Measurements from ENCODE around the gene EI24.
"Not testable (repeated sequence)": the region's sequence is repeated elsewhere in the genome, so short reads cannot be mapped to it uniquely, and the experiment has no call there.

Gene EI24

DNA sequence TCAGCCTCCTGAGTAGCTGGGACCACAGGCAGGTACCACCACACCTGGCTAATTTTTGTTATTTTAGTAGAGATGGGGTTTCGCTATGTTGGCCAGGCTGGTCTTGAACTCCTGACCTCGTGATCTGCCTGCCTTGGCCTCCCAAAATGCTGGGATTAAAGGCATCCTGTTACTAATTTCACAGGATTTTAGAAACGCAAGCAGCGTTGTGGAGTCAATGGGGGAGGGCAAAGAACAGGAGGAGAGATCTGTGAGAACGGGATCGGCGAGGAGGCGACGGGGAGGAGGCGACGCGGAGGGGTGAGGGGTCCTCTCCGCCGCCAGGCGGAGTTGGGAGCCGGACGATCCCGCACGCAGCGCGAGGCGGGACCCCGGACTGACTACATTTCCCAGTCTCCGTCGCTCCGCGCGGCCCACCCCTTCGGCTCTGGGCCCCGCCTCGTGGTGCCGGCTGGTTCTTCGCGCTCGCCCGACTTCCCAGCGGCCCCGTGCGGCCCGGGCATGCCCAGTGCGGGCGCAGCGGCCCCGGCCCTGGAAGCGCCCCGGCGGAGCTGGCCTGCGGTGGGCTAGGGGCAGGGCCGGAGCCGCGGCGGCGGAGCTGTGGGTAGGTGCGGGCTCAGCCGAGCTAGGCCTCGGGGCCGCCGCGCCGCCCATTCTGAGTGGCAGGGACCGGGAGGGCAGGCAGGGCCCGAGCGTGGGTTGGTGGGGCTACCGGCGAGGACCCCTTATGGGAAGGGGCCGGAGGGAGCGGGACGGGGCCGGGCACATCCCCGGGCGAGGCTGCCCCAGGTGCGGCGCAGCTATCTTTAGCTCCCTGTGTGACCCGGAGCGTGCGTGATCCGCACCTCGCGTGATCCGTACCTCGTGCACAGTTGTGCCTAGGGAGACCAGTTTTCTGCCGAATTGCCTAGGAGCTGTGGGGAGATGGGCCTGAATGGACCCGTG, at the start of gene EI24:
EI24 (plus strand) TSS at position 508 of the 945 bp plus-strand sequence. CDS start 3,051 bp downstream, outside the sequence.
- Mint-ChIP-seq H3K27ac (peak within 1 kb of the TSS; percentile 95), H3K9me3 (ENCODE audit: low read depth) (no peaks in the 10 kb centered on the region), H3K4me1 (ENCODE audit: low read depth) (peaks cover 38% of the 10 kb centered on the region), H3K27me3 (no peaks in the 10 kb centered on the region), H3K36me3 (peaks cover 5% of the 10 kb centered on the region), H3K4me3 (peak within 1 kb of the TSS; percentile 92)

DNA sequence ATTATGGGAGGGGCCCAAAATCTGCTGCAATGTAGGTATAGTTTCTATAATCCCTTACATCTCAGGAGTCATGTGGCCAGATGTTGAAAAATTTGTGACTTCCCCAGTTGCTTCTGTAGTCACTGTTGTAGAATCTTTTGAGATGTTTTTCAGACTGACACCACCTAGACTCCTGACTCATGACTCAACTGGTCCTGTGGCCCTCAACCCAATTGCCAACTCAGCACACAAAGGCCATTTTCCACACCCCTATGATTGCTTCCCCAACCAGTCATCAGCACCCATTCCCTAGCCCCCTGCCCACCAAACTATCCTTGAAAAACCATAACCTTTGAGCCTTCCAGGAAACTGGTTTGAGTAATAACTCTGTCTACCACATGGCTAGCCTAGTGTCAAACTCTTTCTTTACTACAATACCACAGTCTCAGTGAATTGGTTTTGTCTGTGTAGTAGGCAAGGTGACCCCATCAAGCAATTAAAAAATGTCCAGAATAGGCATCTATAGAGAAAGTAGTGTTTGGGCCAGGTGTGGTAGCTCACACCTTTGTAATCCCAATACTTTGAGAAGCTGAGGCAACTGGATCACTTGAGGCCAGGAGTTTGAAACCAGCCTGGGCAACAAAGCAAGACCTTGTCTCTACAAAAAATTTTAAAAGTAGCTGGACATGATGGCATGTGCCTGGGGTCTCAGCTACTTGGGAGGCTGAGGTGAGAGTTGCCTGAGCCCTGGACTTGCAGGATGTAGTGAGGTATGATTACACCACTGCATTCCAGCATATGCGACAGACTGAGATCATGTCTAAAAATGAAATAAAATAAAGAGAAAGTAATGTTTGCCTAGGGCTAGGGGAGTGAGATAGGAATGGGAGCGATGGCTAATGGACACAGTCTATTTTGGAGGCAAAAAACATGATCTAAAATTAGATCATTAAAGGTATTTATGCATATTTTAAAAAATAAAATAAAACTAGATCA, 49.1 kb upstream of the EI24 start:
- Mint-ChIP-seq H3K27ac (no peak overlapping the region), H3K36me3 (no peaks in the 10 kb centered on the region), H3K27me3 (no peaks in the 10 kb centered on the region), H3K4me3 (no peak overlapping the region), H3K9me3 (ENCODE audit: low read depth) (peaks cover under 1% of the 10 kb centered on the region), H3K4me1 (ENCODE audit: low read depth) (peaks cover 16% of the 10 kb centered on the region)

DNA sequence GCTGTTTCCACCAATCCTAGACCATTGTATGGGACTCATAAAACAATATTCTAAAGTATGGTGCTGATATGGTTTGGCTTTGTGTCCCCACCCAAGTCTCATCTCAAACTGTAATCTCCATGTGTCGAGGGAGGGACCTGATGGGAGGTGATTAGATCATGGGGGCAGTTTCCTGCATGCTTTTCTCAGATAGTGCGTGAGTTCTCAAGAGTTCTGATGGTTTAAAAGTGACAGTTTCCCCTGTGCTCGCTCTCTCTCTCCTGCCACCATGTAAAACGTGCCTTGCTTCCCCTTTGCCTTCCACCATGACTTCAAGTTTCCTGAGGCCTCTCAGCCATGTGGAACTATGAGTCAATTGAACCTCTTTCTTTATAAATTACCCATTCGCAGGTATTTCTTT, 44.0 kb upstream of the EI24 start:
- H3K9me3 Mint-ChIP-seq (ENCODE audit: low read depth), result peaks cover 5% of the 10 kb centered on the region
- H3K27ac Mint-ChIP-seq, result no peak overlapping the region
- no peak overlapping the region for H3K4me3 Mint-ChIP-seq
- H3K36me3 Mint-ChIP-seq, result no peaks in the 10 kb centered on the region
- no peaks in the 10 kb centered on the region for H3K27me3 Mint-ChIP-seq
- no peaks in the 10 kb centered on the region for H3K4me1 Mint-ChIP-seq (ENCODE audit: low read depth)

DNA sequence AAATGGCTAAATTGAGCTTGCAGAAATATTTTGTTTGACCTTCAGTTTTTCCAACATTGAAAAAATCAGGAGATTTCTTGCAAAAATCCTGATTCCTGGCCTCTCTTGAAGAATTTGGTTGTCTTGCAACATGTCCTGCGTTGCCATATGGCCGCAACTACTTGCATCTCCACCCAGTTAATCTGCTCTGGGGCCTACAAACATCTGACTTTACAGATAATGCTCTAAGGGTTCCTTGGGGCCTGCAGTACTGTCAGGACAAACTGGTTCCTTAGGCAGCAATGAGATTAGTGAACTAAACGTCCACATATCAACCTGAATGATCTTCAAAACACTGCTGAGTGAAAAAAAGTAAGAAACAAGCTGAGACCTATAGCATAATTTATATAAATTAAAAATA, 36.6 kb upstream of the EI24 start:
- Mint-ChIP-seq H3K9me3 (ENCODE audit: low read depth) (no peaks in the 10 kb centered on the region), H3K27ac (no peak overlapping the region), H3K4me3 (no peak overlapping the region), H3K4me1 (ENCODE audit: low read depth) (no peaks in the 10 kb centered on the region), H3K36me3 (no peaks in the 10 kb centered on the region), H3K27me3 (peaks cover 3% of the 10 kb centered on the region)

DNA sequence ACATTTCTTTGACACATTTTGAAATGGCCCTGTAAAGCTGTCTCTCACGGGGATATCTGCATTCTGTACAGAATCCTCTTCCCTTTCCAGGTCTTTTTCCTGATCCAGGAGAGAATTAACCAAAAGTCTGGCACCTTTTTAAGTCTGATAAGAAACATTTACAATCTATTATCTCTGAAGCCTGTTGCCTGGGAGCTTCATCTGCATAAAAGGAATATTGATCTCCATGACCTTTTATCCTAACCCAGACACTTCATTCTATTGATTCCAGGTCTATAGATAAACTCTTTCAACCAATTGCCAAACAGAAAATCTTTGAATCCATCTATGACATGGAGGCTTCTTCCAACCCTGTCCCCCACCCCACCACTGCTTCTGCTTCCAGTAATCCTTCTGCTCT, 33.7 kb upstream of the EI24 start:
- Mint-ChIP-seq H3K9me3 (ENCODE audit: low read depth) (no peaks in the 10 kb centered on the region), H3K36me3 (no peaks in the 10 kb centered on the region), H3K27ac (no peak overlapping the region), H3K4me3 (no peak overlapping the region), H3K4me1 (ENCODE audit: low read depth) (no peaks in the 10 kb centered on the region), H3K27me3 (peaks cover 3% of the 10 kb centered on the region)

DNA sequence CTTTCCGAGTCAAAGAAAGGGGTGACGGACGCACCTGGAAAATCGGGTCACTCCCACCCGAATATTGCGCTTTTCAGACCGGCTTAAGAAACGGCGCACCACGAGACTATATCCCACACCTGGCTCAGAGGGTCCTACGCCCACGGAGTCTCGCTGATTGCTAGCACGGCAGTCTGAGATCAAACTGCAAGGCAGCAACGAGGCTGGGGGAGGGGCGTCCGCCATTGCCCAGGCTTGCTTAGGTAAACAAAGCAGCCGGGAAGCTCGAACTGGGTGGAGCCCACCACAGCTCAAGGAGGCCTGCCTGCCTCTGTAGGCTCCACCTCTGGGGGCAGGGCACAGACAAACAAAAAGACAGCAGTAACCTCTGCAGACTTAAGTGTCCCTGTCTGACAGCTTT, 32.4 kb upstream of the EI24 start:
- not testable (repeated sequence) for H3K4me3 Mint-ChIP-seq; H3K9me3 Mint-ChIP-seq (ENCODE audit: low read depth); H3K27me3 Mint-ChIP-seq

DNA sequence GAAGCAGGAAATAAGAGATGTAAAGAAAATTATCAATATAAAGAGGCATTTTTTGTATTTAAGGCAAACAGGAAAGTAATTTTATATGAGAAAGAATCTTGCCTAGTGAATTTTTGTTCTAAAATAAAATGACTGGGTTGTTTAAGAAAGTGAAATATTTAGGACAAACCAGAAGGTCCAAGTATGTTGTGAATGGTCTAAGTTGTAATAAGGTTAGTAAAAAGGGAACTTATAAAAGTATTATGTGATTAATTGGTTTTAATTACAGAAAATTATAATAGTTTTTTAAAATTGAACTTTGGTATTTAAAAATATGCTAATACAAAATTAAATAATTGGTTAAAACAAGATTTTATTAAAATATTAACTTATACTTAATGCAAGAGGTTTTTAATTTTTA, 26.6 kb upstream of the EI24 start:
- Mint-ChIP-seq H3K4me1 (ENCODE audit: low read depth) (no peaks in the 10 kb centered on the region), H3K9me3 (ENCODE audit: low read depth) (peaks cover 3% of the 10 kb centered on the region), H3K27ac (no peak overlapping the region), H3K36me3 (peaks cover 9% of the 10 kb centered on the region), H3K27me3 (no peaks in the 10 kb centered on the region), H3K4me3 (no peak overlapping the region)

More for the DNA sequence above, 32.4 kb upstream of the EI24 start:
- H3K27ac Mint-ChIP-seq; H3K4me1 Mint-ChIP-seq (ENCODE audit: low read depth); H3K36me3 Mint-ChIP-seq: not testable (repeated sequence)

DNA sequence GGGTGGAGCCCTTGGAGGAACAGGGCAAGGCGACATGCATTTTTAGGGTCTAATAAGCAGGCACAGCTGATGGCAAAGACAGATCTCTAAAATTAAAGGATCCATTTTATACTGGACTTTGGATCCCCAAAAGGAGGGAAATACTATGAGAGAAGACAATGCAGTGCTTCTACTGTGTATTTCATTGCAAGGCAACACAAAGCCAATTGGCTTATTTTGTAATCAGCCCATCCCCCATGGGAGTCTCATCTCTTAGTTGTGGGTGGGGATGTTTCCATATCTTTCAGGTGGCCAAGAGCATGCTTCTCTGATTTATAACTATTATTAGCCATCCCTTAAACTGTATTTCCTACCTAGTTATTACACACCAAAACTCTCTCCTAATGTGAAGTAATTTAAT, 18.5 kb upstream of the EI24 start:
- Mint-ChIP-seq H3K36me3 (peaks cover 29% of the 10 kb centered on the region), H3K27ac (no peak overlapping the region), H3K4me3 (no peak overlapping the region), H3K27me3 (no peaks in the 10 kb centered on the region), H3K4me1 (ENCODE audit: low read depth) (no peaks in the 10 kb centered on the region), H3K9me3 (ENCODE audit: low read depth) (peaks cover 22% of the 10 kb centered on the region)

DNA sequence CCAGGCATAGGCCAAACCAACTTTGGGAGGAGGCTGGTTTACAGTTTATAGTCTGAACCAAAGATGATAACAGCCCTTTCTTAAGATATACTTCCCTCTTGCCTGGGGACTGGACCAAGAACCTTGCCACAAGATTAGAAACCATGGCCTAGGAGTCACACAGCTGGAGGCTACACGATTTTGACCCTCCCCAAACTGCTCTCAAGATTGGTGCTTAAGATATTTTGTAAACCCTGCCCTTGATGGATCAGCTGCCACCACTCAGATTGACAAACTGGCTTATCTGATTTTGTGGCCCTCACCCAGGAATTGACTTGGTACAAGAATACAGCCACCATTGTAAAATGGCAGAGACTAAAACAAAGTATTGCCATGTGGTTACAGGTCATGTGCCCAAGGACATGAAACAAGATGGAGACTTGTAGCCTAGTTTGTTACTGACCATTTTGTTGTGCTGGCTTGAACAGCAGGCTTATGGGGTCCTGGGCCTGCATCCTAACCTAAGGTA, 17.4 kb upstream of the EI24 start:
- H3K4me3 Mint-ChIP-seq, result no peak overlapping the region
- H3K4me1 Mint-ChIP-seq (ENCODE audit: low read depth), result no peaks in the 10 kb centered on the region
- H3K9me3 Mint-ChIP-seq (ENCODE audit: low read depth), result peaks cover 22% of the 10 kb centered on the region
- H3K27me3 Mint-ChIP-seq, result no peaks in the 10 kb centered on the region
- peaks cover 27% of the 10 kb centered on the region for H3K36me3 Mint-ChIP-seq
- no peak overlapping the region for H3K27ac Mint-ChIP-seq

DNA sequence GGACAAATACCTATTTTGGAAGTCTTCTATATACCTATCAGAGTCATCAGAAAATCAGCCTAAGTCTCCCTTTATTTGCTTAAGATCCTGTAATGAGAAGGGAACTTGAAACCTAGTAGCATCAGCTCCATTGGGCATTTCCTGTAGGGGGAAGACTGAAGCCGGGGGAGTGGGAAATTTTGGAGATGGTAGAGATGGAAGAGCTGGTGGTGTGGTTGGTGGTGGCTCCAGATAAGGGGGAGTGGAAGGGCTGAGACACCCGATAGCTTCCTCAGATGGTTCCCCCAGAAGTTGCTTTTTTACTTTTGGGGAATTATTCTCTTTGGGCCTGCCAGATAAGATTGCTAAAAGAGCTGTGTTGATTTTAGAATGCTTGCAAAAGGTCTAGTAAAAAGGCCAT, 16.4 kb upstream of the EI24 start:
- H3K4me3 Mint-ChIP-seq, result no peak overlapping the region
- H3K9me3 Mint-ChIP-seq (ENCODE audit: low read depth), result peaks cover 22% of the 10 kb centered on the region
- peaks cover 27% of the 10 kb centered on the region for H3K36me3 Mint-ChIP-seq
- no peaks in the 10 kb centered on the region for H3K27me3 Mint-ChIP-seq
- H3K27ac Mint-ChIP-seq, result no peak overlapping the region
- H3K4me1 Mint-ChIP-seq (ENCODE audit: low read depth), result no peaks in the 10 kb centered on the region

DNA sequence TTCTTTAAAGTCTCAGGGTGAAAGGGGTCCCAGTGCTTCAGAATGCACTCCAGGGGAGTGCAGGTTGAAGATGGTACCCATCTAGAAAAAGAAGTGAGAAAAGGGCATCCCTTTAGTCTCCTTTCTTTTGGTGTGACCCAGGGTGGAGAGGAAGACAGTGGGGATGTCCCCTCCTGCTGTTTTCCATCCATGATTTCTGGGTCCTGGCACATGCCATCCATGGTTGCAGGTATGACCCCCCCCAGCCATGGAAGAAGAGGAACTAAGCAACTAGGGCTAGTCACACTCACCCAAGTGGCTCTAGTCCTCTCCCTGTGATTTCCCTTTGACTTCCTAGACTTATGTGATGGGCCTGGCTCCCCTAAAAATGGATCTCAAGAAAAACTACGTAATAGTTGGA, 15.9 kb upstream of the EI24 start:
- peaks cover 22% of the 10 kb centered on the region for H3K9me3 Mint-ChIP-seq (ENCODE audit: low read depth)
- no peak overlapping the region for H3K27ac Mint-ChIP-seq
- H3K4me1 Mint-ChIP-seq (ENCODE audit: low read depth), result no peaks in the 10 kb centered on the region
- no peak overlapping the region for H3K4me3 Mint-ChIP-seq
- H3K27me3 Mint-ChIP-seq, result no peaks in the 10 kb centered on the region
- peaks cover 27% of the 10 kb centered on the region for H3K36me3 Mint-ChIP-seq

DNA sequence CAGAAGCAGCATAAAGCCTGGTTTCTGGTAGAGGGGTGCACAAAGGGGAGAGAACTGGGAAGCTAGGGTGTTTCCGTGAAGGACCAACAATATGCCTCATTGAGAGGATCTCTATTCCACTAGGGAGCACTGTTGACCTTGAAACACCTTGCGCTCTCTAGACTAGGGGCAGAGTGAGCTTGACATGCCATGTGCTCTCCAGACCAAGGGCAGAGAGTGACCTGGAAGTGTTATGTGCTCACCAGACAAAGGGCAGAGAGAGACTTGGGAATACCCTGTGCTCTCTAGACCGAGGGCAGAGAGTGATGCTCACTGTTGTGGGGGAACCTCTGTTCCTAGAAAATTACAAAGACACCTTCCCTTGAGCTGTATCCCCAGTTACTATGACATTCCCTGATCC, 15.2 kb upstream of the EI24 start:
- Mint-ChIP-seq H3K9me3 (ENCODE audit: low read depth) (peaks cover 22% of the 10 kb centered on the region), H3K4me3 (no peak overlapping the region), H3K27me3 (no peaks in the 10 kb centered on the region), H3K36me3 (peaks cover 27% of the 10 kb centered on the region), H3K27ac (no peak overlapping the region), H3K4me1 (ENCODE audit: low read depth) (no peaks in the 10 kb centered on the region)

DNA sequence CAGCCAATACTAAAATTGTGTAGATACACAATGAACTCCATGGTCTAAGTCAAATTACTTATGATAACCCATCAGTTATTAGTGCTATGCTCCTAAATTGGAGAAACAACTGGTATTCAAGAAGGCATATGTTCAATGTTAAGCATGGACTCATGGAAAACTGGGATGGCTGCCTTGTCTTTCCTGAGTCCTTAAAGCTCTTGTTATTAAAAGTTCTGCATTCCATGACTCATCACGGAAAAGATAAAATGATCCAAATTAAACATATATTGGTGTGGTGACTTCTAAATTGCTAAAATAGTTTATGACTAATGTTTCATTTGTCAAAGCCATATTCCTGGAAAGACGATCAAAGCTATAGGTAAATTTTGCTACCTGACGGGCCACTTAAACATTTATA, 9.4 kb upstream of the EI24 start:
- Mint-ChIP-seq H3K27ac (no peak overlapping the region), H3K36me3 (peaks cover 4% of the 10 kb centered on the region), H3K27me3 (no peaks in the 10 kb centered on the region), H3K4me1 (ENCODE audit: low read depth) (no peaks in the 10 kb centered on the region), H3K4me3 (no peak overlapping the region), H3K9me3 (ENCODE audit: low read depth) (no peaks in the 10 kb centered on the region)

DNA sequence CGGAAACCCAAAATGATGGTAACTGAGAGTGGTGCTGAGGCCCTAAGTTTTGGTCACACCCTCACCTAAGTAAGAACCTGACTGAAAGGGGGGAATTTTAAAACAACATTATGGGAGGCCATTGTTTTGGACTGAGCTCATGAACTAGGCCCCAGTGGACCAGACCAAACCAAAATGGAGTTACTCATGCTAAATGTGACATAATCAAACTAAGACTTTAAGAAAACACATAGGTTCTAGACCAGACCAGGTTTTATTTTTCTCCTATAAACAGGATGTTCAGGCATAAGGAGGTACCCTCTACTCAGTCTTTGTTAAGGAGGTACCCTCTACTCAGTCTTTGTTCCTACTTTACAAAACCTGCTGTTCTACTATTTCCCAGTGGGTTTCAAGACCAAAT, 7.4 kb upstream of the EI24 start:
- no peaks in the 10 kb centered on the region for H3K27me3 Mint-ChIP-seq

DNA sequence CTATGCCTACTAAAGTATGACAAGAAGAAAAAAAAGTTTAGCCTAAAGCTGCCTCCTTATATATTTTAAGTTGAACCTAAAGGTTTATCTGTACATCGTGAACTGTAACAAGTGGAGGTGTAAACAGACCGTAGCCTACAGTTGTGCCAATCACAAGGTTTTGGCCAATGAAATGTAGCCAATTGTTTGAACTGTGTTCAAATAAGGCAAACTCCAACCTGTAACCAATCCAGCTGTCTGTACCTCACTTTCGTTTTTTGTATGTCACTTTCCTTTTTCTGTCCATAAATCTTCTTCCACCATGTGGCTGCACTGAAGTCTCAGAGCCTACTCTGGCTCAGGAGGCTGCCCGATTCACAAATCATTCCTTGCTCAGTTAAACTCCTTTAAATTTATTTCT, 6.8 kb upstream of the EI24 start:
- no peak overlapping the region for H3K27ac Mint-ChIP-seq
- H3K27me3 Mint-ChIP-seq, result no peaks in the 10 kb centered on the region
- H3K9me3 Mint-ChIP-seq (ENCODE audit: low read depth), result no peaks in the 10 kb centered on the region
- H3K4me3 Mint-ChIP-seq, result no peak overlapping the region
- no peaks in the 10 kb centered on the region for H3K36me3 Mint-ChIP-seq
- peaks cover 7% of the 10 kb centered on the region for H3K4me1 Mint-ChIP-seq (ENCODE audit: low read depth)

More for the DNA sequence above, 7.4 kb upstream of the EI24 start:
- Mint-ChIP-seq H3K36me3 (no peaks in the 10 kb centered on the region), H3K4me1 (ENCODE audit: low read depth) (peaks cover 3% of the 10 kb centered on the region), H3K27ac (no peak overlapping the region), H3K9me3 (ENCODE audit: low read depth) (no peaks in the 10 kb centered on the region), H3K4me3 (no peak overlapping the region)

All from activated naive CD8-positive, alpha-beta T cell (primary cell).